ENCODE measurements around the gene NEU4.
"Not testable (repeated sequence)": the region's sequence is repeated elsewhere in the genome, so short reads cannot be mapped to it uniquely, and the experiment has no call there.

DNA sequence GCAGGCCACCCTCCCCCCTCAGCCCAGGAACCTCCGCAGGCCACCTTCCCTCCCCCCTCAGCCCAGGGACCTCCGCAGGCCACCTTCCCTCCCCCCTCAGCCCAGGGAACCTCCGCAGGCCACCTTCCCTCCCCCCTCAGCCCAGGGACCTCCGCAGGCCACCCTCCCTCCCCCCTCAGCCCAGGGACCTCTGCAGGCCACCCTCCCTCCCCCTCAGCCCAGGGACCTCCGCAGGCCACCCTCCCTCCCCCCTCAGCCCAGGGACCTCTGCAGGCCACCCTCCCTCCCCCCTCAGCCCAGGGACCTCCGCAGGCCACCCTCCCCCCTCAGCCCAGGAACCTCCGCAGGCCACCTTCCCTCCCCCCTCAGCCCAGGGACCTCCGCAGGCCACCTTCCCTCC, 2.8 kb upstream of the NEU4 start:
- TF ChIP-seq POLR2AphosphoS5 (IDR thresholded peaks at IDR 0.05; ENCODE audit: borderline replicate concordance, low read depth, low read length); EZH2 (IDR thresholded peaks at IDR 0.05): not testable (repeated sequence)

All from SK-N-MC (cell line).